ENCODE measurements around the gene SOX1. TPM values are rescaled to one million over a fixed set of nuclear protein-coding genes. Genes with fewer than 3 reads are reported as not detected.

The SOX1 gene

GRCh38 chr13:112119192-112120030, 52.5 kb downstream of the SOX1 start:
- 85% methylated on average over 14 of the region's 14 CpGs for WGBS
- Histone ChIP-seq H2AFZ (ENCODE audit: low read depth, low read length) (no peak overlapping the region), H3K14ac (ENCODE audit: low read length in 2 of 2) (no peak overlapping the region), H3K36me3 (ENCODE audit: control insufficient read depth in 1 of 2, insufficient read depth in 2 of 2, low read depth in 1 of 2, low read length in 2 of 2) (no peaks in the 10 kb centered on the region), H4K91ac (ENCODE audit: low read length) (no peak overlapping the region), H3K27me3 (ENCODE audit: control insufficient read depth in 1 of 2, insufficient read depth in 1 of 2, low read length in 2 of 2) (peaks cover 0 to 5% of the 10 kb centered on the region in 2 experiments), H3K9ac (ENCODE audit: low read length) (no peak overlapping the region), H2BK5ac (ENCODE audit: low read depth, low read length, poor library complexity, severe bottlenecking) (no peak overlapping the region), H2BK15ac (ENCODE audit: low read depth, poor library complexity, severe bottlenecking) (no peak overlapping the region), H2BK120ac (ENCODE audit: low read depth, low read length) (no peak overlapping the region), H3K4me1 (ENCODE audit: control insufficient read depth, insufficient read depth, low read depth, low read length) (no peaks in the 10 kb centered on the region), H3K4ac (ENCODE audit: low read depth in 1 of 2, low read length in 2 of 2) (no peak overlapping the region), H3K4me2 (ENCODE audit: low read length, poor library complexity, severe bottlenecking) (no peak overlapping the region), H2AK5ac (ENCODE audit: low read length, severe bottlenecking) (no peak overlapping the region), H2BK12ac (ENCODE audit: low read length in 2 of 2) (no peak overlapping the region), H3K79me1 (replicated peaks; ENCODE audit: low read length, poor library complexity, severe bottlenecking) (no peaks in the 10 kb centered on the region), H3K18ac (ENCODE audit: low read depth in 1 of 2, low read length in 2 of 2) (no peak overlapping the region), H4K8ac (ENCODE audit: low read length) (no peak overlapping the region), H3K27ac (ENCODE audit: low read length, poor library complexity, severe bottlenecking) (no peak overlapping the region), H3K23ac (ENCODE audit: low read length in 2 of 2) (no peak overlapping the region), H3K9me3 (ENCODE audit: control insufficient read depth, low read length) (no peaks in the 10 kb centered on the region), H3K4me3 (ENCODE audit: insufficient read depth in 1 of 2, low read depth in 1 of 2, low read length in 2 of 2) (no peak overlapping the region)
- DNase-seq = no peak

GRCh38 chr13:112120031-112120373, 53.1 kb downstream of the SOX1 start:
- Histone ChIP-seq H4K8ac (ENCODE audit: low read length) (no peak overlapping the region), H3K79me1 (replicated peaks; ENCODE audit: low read length, poor library complexity, severe bottlenecking) (no peaks in the 10 kb centered on the region), H3K4me3 (ENCODE audit: insufficient read depth in 1 of 2, low read depth in 1 of 2, low read length in 2 of 2) (no peak overlapping the region), H2BK15ac (ENCODE audit: low read depth, poor library complexity, severe bottlenecking) (no peak overlapping the region), H3K27ac (ENCODE audit: low read length, poor library complexity, severe bottlenecking) (no peak overlapping the region), H3K9ac (ENCODE audit: low read length) (no peak overlapping the region), H3K4ac (ENCODE audit: low read depth in 1 of 2, low read length in 2 of 2) (no peak overlapping the region), H2AFZ (ENCODE audit: low read depth, low read length) (no peak overlapping the region), H2AK5ac (ENCODE audit: low read length, severe bottlenecking) (no peak overlapping the region), H4K91ac (ENCODE audit: low read length) (no peak overlapping the region), H3K23ac (ENCODE audit: low read length in 2 of 2) (no peak overlapping the region), H3K4me1 (ENCODE audit: control insufficient read depth, insufficient read depth, low read depth, low read length) (no peaks in the 10 kb centered on the region), H3K9me3 (ENCODE audit: control insufficient read depth, low read length) (no peaks in the 10 kb centered on the region), H2BK12ac (ENCODE audit: low read length in 2 of 2) (no peak overlapping the region), H3K4me2 (ENCODE audit: low read length, poor library complexity, severe bottlenecking) (no peak overlapping the region), H3K36me3 (ENCODE audit: control insufficient read depth in 1 of 2, insufficient read depth in 2 of 2, low read depth in 1 of 2, low read length in 2 of 2) (no peaks in the 10 kb centered on the region), H3K18ac (ENCODE audit: low read depth in 1 of 2, low read length in 2 of 2) (no peak overlapping the region), H2BK5ac (ENCODE audit: low read depth, low read length, poor library complexity, severe bottlenecking) (no peak overlapping the region), H3K27me3 (ENCODE audit: control insufficient read depth in 1 of 2, insufficient read depth in 1 of 2, low read length in 2 of 2) (peaks cover 0 to 1% of the 10 kb centered on the region in 2 experiments), H2BK120ac (ENCODE audit: low read depth, low read length) (no peak overlapping the region), H3K14ac (ENCODE audit: low read length in 2 of 2) (no peak overlapping the region)
- DNase-seq = no peak
- WGBS = 75% methylated on average over 5 of the region's 5 CpGs

Small RNAs within 50 kb of the gene (small RNA-seq; reads per million reads assigned to genes)
- gene RF00287 (ENCODE audit: low read depth) = not detected
